ENCODE results near the gene DGKH.

The DGKH gene

GRCh38 chr13:42270857-42271215, 222.4 kb downstream of the DGKH start:
- TF ChIP-seq, protein P1, sequence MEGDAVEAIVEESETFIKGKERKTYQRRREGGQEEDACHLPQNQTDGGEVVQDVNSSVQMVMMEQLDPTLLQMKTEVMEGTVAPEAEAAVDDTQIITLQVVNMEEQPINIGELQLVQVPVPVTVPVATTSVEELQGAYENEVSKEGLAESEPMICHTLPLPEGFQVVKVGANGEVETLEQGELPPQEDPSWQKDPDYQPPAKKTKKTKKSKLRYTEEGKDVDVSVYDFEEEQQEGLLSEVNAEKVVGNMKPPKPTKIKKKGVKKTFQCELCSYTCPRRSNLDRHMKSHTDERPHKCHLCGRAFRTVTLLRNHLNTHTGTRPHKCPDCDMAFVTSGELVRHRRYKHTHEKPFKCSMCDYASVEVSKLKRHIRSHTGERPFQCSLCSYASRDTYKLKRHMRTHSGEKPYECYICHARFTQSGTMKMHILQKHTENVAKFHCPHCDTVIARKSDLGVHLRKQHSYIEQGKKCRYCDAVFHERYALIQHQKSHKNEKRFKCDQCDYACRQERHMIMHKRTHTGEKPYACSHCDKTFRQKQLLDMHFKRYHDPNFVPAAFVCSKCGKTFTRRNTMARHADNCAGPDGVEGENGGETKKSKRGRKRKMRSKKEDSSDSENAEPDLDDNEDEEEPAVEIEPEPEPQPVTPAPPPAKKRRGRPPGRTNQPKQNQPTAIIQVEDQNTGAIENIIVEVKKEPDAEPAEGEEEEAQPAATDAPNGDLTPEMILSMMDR (IDR thresholded peaks at IDR 0.05), result no peak
- Histone ChIP-seq H3K9ac (no peak overlapping the region), H3K9me3 (ENCODE audit: control insufficient read depth, low read length) (no peaks in the 10 kb centered on the region), H3K79me2 (no peaks in the 10 kb centered on the region), H2AFZ (peak overlapping the region; percentile 97), H3K27ac (no peak overlapping the region), H3K4me2 (ENCODE audit: low read length) (peak overlapping the region; percentile 56), H3K36me3 (ENCODE audit: control insufficient read depth, insufficient read depth, low read length) (no peaks in the 10 kb centered on the region), H3K4me1 (no peaks in the 10 kb centered on the region), H3K4me3 (ENCODE audit: low read depth, low read length) (peak overlapping the region; percentile 57), H3K27me3 (ENCODE audit: control insufficient read depth, insufficient read depth, low read length) (no peaks in the 10 kb centered on the region)

DNA sequence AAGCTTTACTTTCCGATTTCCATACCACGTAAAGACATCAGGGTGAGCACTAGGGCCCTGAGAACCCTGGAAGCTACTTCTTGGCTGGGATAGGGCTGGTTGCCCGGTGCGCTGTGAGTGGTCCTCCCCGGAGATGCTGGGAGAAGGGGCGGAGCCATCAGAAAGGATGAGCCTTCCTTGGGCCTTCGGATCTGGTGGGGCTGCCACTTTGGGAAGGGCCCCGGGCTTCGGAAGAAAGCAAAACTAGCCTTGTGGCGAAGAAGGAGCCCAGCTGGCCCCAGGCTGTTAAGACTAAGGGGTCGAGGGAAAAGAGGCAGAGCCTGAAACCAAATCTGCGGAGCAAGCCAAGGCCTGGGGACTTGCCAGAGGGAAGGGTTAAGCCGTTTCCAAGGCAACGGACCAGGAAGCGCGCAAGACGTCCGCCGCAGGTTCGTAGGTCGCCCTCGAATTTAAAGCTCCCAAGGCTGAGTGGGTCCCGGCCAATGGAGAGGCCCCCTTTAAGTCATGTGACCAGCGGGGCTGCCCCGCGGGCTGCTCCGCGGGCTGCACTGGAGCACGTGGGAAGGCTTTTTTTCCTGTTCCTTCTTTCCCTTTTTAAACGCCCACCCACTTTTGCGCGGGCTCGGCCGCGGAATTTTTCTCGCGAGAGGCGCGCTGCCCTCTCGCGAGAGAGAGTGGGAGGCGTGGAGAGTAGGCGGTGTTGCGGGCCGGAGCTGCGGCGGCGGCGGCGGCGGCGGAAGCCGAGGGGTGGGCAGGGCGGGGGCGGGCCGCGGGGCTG, 223.1 kb downstream of the DGKH start:
- H3K9me3 ChIP-seq (ENCODE audit: control insufficient read depth, low read length), result no peaks in the 10 kb centered on the region
- H3K9ac ChIP-seq, result no peak overlapping the region
- peak overlapping the region; percentile 57 for H3K4me3 ChIP-seq (ENCODE audit: low read depth, low read length)
- H3K27ac ChIP-seq, result peak overlapping the region; percentile 79
- TF ChIP-seq, protein P1 (IDR thresholded peaks at IDR 0.05), result no peak
- H3K79me2 ChIP-seq, result no peaks in the 10 kb centered on the region
- H3K4me1 ChIP-seq, result no peaks in the 10 kb centered on the region
- H3K27me3 ChIP-seq (ENCODE audit: control insufficient read depth, insufficient read depth, low read length), result no peaks in the 10 kb centered on the region
- peak overlapping the region; percentile 97 for H2AFZ ChIP-seq
- H3K36me3 ChIP-seq (ENCODE audit: control insufficient read depth, insufficient read depth, low read length), result no peaks in the 10 kb centered on the region
- peak overlapping the region; percentile 56 for H3K4me2 ChIP-seq (ENCODE audit: low read length)

GRCh38 chr13:42272115-42272803, 223.8 kb downstream of the DGKH start, which contains the start of gene AKAP11:
TSS of gene AKAP11 (plus strand) at chr13:42272152. CDS start at chr13:42286349, 14,197 bp downstream.
- no peaks in the 10 kb centered on the region for H3K9me3 ChIP-seq (ENCODE audit: control insufficient read depth, low read length)
- peak within 1 kb of the TSS; percentile 87 for H3K4me2 ChIP-seq (ENCODE audit: low read length)
- TF ChIP-seq, protein P1 (IDR thresholded peaks at IDR 0.05), result no peak
- H3K27ac ChIP-seq, result peak within 1 kb of the TSS; percentile 79
- no peaks in the 10 kb centered on the region for H3K36me3 ChIP-seq (ENCODE audit: control insufficient read depth, insufficient read depth, low read length)
- no peaks in the 10 kb centered on the region for H3K4me1 ChIP-seq
- peak within 1 kb of the TSS; percentile 97 for H2AFZ ChIP-seq
- H3K27me3 ChIP-seq (ENCODE audit: control insufficient read depth, insufficient read depth, low read length), result no peaks in the 10 kb centered on the region
- H3K79me2 ChIP-seq, result no peaks in the 10 kb centered on the region
- H3K4me3 ChIP-seq (ENCODE audit: low read depth, low read length), result peak within 1 kb of the TSS; percentile 91
- peak within 1 kb of the TSS; percentile 11 for H3K9ac ChIP-seq

DNA sequence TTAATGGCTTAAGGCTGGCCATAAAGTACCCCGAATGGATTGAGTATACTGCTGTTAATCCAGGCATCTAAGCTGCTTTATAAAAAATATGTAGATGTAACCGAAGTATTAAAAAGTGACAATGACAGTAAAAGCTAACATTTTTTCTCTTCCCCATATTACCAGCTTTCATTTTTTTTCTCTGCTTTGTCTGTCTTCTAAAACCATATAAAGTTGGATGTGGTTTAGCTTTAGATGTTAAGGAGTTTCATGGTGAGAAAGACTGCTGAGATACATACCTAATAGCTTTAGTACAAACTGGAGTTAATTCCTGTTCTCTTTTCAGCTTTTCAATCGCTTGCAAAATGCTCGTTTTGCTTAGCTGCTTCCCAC, 224.3 kb downstream of the DGKH start:
- Histone ChIP-seq H3K9ac (no peak overlapping the region), H3K79me2 (no peaks in the 10 kb centered on the region), H3K27ac (peak overlapping the region; percentile 74), H3K4me3 (ENCODE audit: low read depth, low read length) (peak overlapping the region; percentile 91), H3K4me1 (no peaks in the 10 kb centered on the region), H3K9me3 (ENCODE audit: control insufficient read depth, low read length) (no peaks in the 10 kb centered on the region), H3K4me2 (ENCODE audit: low read length) (peak overlapping the region; percentile 87), H2AFZ (peak overlapping the region; percentile 81), H3K27me3 (ENCODE audit: control insufficient read depth, insufficient read depth, low read length) (no peaks in the 10 kb centered on the region), H3K36me3 (ENCODE audit: control insufficient read depth, insufficient read depth, low read length) (no peaks in the 10 kb centered on the region)
- TF ChIP-seq, protein P1 (IDR thresholded peaks at IDR 0.05), result no peak

Measured in parathyroid adenoma (tissue), 2 donors.